CD4-positive, alpha-beta T cell (primary cell): ENCODE data around the gene CCR6. TPM values are rescaled to one million over a fixed set of nuclear protein-coding genes. Genes with fewer than 3 reads are reported as not detected.
"Not testable (repeated sequence)": the region's sequence is repeated elsewhere in the genome, so short reads cannot be mapped to it uniquely, and the experiment has no call there.

ENCODE experiments used
- ATAC-seq: fragments of 200-7000 bp; cut with Tn5 transposase; one replicate; pipeline ENCODE4 v1.10.0; 2022; ENCODE audit warnings: mild to moderate bottlenecking; ENCODE audit not compliant: poor library complexity
- CTCF ChIA-PET: fragments of 350-600 bp; sonication (Branson Sonifier 250); formaldehyde crosslinking; loops from one replicate; lab custom pipeline; 2021; ENCODE audit warnings: antibody characterized with exemption, inconsistent platforms; lab: Charles Lee
- POLR2A ChIA-PET: fragments of 350-600 bp; sonication (Branson Sonifier 250); formaldehyde crosslinking; loops from one replicate; lab custom pipeline; 2021; ENCODE audit warnings: antibody characterized with exemption, inconsistent platforms; lab: Charles Lee
- DNase-seq, 14 experiments: peaks; one replicate each; pipeline ENCODE4 v3.0.0-alpha.2; 2013 to 2020; ENCODE audit warnings: mixed read lengths in 2 of 14
- H3K27ac ChIP-seq, 2 donors: one replicate each; pipeline versions ENCODE4 v1.5.1 to v1.7.0; 2013; ENCODE audit warnings: low read length in 2 of 2, low read depth in 1 of 2, mild to moderate bottlenecking in 1 of 2
- H3K27me3 ChIP-seq, 2 experiments: 1 replicate in 1 of 2; 2 replicates in 1 of 2; pipeline versions ENCODE4 v1.6.1 to v1.7.0; 2013; ENCODE audit warnings: low read length in 2 of 2, control low read depth in 1 of 2, mild to moderate bottlenecking in 1 of 2, moderate library complexity in 1 of 2; ENCODE audit not compliant: insufficient read depth in 2 of 2, control insufficient read depth in 1 of 2
- H3K36me3 ChIP-seq: one replicate; pipeline ENCODE4 v1.6.1; 2013; ENCODE audit warnings: low read length, control low read depth; ENCODE audit not compliant: insufficient read depth
- H3K4me1 ChIP-seq: one replicate; pipeline ENCODE4 v1.6.1; 2013; ENCODE audit warnings: low read length, control low read depth; ENCODE audit not compliant: insufficient read depth
- H3K4me3 ChIP-seq: one replicate; pipeline ENCODE4 v1.5.1; 2013; ENCODE audit warnings: mild to moderate bottlenecking, low read length, moderate library complexity
- H3K9me3 ChIP-seq, 2 experiments: 1 replicate in 1 of 2; 2 replicates in 1 of 2; pipeline versions ENCODE4 v1.6.1 to v1.7.0; 2013; ENCODE audit warnings: low read length in 2 of 2, mild to moderate bottlenecking in 2 of 2, control low read depth in 1 of 2, moderate library complexity in 1 of 2; ENCODE audit not compliant: control insufficient read depth in 1 of 2, insufficient read depth in 1 of 2
- H3K27ac Mint-ChIP-seq: one replicate; pipeline ENCODE4 v1.8.0; 2020; ENCODE audit warnings: mixed read lengths
- H3K27me3 Mint-ChIP-seq: one replicate; pipeline ENCODE4 v1.8.0; 2021; ENCODE audit warnings: mixed read lengths
- H3K36me3 Mint-ChIP-seq: one replicate; pipeline ENCODE4 v1.8.0; 2021; ENCODE audit warnings: low read depth, mixed read lengths
- H3K4me1 Mint-ChIP-seq: one replicate; pipeline ENCODE4 v1.8.0; 2021; ENCODE audit warnings: low read depth, mixed read lengths
- H3K4me3 Mint-ChIP-seq: one replicate; pipeline ENCODE4 v1.8.0; 2020; ENCODE audit warnings: mild to moderate bottlenecking, mixed read lengths
- H3K9me3 Mint-ChIP-seq: one replicate; pipeline ENCODE4 v1.8.0; 2020; ENCODE audit warnings: mixed read lengths
- intact Hi-C, 2 experiments: fragments of 100-400 bp; cut with DNase I in 1 of 2; cut with micrococcal nuclease in 1 of 2; formaldehyde crosslinking; loops; one replicate each; pipeline versions ENCODE4 v1.15.1 to v1.9.0; 2023 to 2025; cut with DNase I, micrococcal nuclease
- total RNA-seq, 174 experiments: library from RNA in 2 of 174; stranded (reverse) in 2 of 174; gene quantifications; one replicate each; pipeline ENCODE4 v1.2.3 and lab custom pipeline; 2021 to 2026
- TF ChIP-seq, protein P1 (sequence below): fragments of 200-600 bp; IDR thresholded peaks from one replicate; pipeline ENCODE4 v1.8.0; 2022; ENCODE audit warnings: antibody characterized with exemption, mild to moderate bottlenecking

CCR6 gene
- total RNA-seq, 2 experiments from 2014 or later = 13.6 to 15.9 TPM

DNA sequence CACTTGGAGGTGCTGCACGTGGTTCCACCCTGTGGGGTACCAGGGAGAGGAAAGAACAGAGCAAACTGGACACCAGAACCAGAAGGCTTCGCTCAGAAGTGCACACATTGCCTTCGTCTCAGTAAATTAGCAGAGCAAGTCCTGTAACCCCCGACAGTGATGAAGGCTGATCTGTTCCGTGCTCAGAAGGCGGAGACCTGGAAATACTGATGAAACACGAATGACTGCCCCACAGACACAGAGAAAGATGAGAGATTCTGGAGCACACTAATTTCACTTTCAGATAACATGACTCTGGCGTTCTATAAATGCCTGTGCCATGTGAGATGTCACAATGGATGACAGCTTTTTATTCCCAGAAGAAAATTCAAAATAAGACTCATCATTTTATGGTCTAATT lies 44.2 kb upstream of the CCR6 start:
- ATAC-seq (no peak), DNase-seq (no peak)
- TF ChIP-seq, protein P1, sequence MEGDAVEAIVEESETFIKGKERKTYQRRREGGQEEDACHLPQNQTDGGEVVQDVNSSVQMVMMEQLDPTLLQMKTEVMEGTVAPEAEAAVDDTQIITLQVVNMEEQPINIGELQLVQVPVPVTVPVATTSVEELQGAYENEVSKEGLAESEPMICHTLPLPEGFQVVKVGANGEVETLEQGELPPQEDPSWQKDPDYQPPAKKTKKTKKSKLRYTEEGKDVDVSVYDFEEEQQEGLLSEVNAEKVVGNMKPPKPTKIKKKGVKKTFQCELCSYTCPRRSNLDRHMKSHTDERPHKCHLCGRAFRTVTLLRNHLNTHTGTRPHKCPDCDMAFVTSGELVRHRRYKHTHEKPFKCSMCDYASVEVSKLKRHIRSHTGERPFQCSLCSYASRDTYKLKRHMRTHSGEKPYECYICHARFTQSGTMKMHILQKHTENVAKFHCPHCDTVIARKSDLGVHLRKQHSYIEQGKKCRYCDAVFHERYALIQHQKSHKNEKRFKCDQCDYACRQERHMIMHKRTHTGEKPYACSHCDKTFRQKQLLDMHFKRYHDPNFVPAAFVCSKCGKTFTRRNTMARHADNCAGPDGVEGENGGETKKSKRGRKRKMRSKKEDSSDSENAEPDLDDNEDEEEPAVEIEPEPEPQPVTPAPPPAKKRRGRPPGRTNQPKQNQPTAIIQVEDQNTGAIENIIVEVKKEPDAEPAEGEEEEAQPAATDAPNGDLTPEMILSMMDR = no peak
- Histone ChIP-seq H3K9me3 (no peaks in the 10 kb centered on the region), H3K36me3 (no peaks in the 10 kb centered on the region), H3K4me1 (peaks cover 17% of the 10 kb centered on the region), H3K27ac (no peak overlapping the region), H3K27me3 (peaks cover 0 to 3% of the 10 kb centered on the region in 2 experiments), H3K4me3 (no peak overlapping the region)
- H3K9me3 Mint-ChIP-seq = no peaks in the 10 kb centered on the region
- no peaks in the 10 kb centered on the region for H3K27me3 Mint-ChIP-seq
- peaks cover 26% of the 10 kb centered on the region for H3K4me1 Mint-ChIP-seq
- no peak overlapping the region for H3K27ac Mint-ChIP-seq
- intact Hi-C loops = no loop called here
- H3K4me3 Mint-ChIP-seq = no peak overlapping the region
- ChIA-PET CTCF (no interaction called here), POLR2A (no interaction called here)
- H3K36me3 Mint-ChIP-seq = no peaks in the 10 kb centered on the region

DNA sequence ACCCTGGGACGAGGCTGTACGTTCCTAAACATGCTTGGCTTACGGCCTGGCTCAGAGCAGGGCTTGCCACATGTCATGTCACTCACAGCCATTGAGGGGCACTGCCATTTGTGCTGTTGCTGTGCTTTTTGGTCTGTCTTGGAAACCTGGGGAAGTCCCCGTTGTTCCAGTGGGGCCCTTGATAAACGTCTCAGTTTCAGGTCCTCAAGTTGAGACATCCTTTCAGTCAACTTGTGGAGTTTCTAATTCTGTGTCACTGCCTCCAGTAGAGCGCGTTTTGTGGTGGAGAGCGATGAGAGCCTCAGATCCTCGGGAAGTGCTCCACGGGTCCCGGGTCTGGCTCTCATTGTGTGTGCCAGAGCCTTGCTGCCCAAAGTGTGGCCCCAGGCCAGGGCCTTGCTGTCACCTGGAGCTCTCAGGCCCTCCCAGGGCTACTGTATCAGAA lies 43.0 kb upstream of the CCR6 start:
- H3K9me3 ChIP-seq = no peaks in the 10 kb centered on the region
- peak in 10 of 14 experiments; percentile 26 to 88 (median 46) for DNase-seq
- peaks cover 0 to 3% of the 10 kb centered on the region in 2 experiments for H3K27me3 ChIP-seq
- H3K36me3 Mint-ChIP-seq = no peaks in the 10 kb centered on the region
- peak overlapping the region; percentile 42 for H3K4me3 Mint-ChIP-seq
- no peak overlapping the region for H3K27ac ChIP-seq
- intact Hi-C loops = loop anchor here in 1 of 2 experiments (5.0 kb wide), 1 partner anchor 62 kb away; no protein-coding TSS in a partner anchor
- TF ChIP-seq, protein P1 = no peak
- peak overlapping the region; percentile 14 for H3K4me3 ChIP-seq
- ChIA-PET CTCF (no interaction called here), POLR2A (no interaction called here)
- no peaks in the 10 kb centered on the region for H3K9me3 Mint-ChIP-seq
- peak; percentile 99 for ATAC-seq
- H3K4me1 Mint-ChIP-seq = peaks cover 23% of the 10 kb centered on the region
- H3K4me1 ChIP-seq = peaks cover 17% of the 10 kb centered on the region
- no peaks in the 10 kb centered on the region for H3K36me3 ChIP-seq
- no peaks in the 10 kb centered on the region for H3K27me3 Mint-ChIP-seq
- H3K27ac Mint-ChIP-seq = peak overlapping the region; percentile 64

DNA sequence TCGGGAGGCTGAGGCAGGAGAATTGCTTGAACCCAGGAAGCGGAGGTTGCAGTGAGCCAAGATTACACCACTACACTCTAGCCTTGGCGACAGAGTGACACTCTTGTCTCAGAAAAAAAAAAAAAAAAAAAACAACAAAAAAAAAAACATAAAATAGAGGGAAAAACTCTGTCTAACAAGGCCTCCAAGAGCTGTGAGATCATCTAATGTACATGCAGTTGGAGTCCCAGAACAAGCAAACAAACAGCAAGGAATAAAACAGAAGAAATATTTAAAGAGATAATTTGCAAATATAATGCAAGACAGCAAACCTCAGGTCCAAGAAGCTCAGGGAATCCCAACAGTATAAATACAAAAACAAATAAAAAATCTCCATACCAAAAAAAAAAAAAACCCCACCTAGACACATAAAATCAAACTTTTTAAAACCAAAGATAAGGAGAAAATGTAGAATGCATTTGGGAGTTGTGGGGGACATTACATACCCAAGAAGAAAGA lies 35.0 kb upstream of the CCR6 start:
- CTCF ChIA-PET = interaction anchor here (1.6 kb wide), 1 partner anchor 33 kb away, joined by 6 read pairs; no protein-coding TSS in a partner anchor
- POLR2A ChIA-PET = no interaction called here
- peaks cover 35% of the 10 kb centered on the region for H3K4me1 Mint-ChIP-seq
- Histone ChIP-seq H3K4me3 (no peak overlapping the region), H3K4me1 (peaks cover 32% of the 10 kb centered on the region), H3K27ac (no peak overlapping the region), H3K27me3 (no peaks in the 10 kb centered on the region), H3K9me3 (peaks cover 0 to 16% of the 10 kb centered on the region in 2 experiments), H3K36me3 (no peaks in the 10 kb centered on the region)
- no peak overlapping the region for H3K27ac Mint-ChIP-seq
- peaks cover 8% of the 10 kb centered on the region for H3K9me3 Mint-ChIP-seq
- TF ChIP-seq, protein P1 = no peak
- H3K27me3 Mint-ChIP-seq = no peaks in the 10 kb centered on the region
- H3K4me3 Mint-ChIP-seq = no peak overlapping the region
- H3K36me3 Mint-ChIP-seq = peaks cover 3% of the 10 kb centered on the region
- no peak for ATAC-seq
- intact Hi-C loops = no loop called here
- no peak for DNase-seq

DNA sequence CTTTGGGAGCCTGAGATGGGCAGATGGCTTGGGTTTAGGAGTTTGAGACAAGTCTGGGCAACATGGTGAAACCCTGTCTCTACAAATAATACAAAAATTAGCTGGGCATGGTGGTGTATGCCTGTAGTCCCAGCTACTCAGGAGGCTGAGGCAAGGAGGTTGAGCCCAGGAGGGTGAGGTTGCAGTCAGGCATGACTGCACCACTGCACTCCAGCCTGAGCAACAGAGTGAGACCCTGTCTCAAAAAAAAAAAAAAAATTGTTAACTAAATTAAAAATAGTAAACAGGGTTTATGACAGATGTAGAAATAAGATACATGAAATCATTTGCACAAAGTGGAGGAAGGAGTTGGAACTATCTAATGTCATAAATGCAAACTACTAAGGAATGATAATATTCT lies 34.2 kb upstream of the CCR6 start:
- Histone ChIP-seq H3K4me1 (peaks cover 40% of the 10 kb centered on the region), H3K9me3 (peaks cover 0 to 16% of the 10 kb centered on the region in 2 experiments)
- H3K4me3 ChIP-seq, H3K36me3 ChIP-seq, H3K9me3 Mint-ChIP-seq, DNase-seq, H3K27me3 Mint-ChIP-seq, H3K4me3 Mint-ChIP-seq, H3K27ac ChIP-seq, H3K36me3 Mint-ChIP-seq, H3K27me3 ChIP-seq, intact Hi-C loops, ATAC-seq, H3K27ac Mint-ChIP-seq: not testable (repeated sequence)
- ChIA-PET POLR2A (interaction anchor here (0.7 kb wide), 1 partner anchor 32 kb away, joined by 3 read pairs; no protein-coding TSS in a partner anchor), CTCF (interaction anchor here (1.6 kb wide), 1 partner anchor 32 kb away, joined by 6 read pairs; no protein-coding TSS in a partner anchor)
- H3K4me1 Mint-ChIP-seq = peaks cover 44% of the 10 kb centered on the region
